ENCODE results near the gene RAPGEF3. TPM values are rescaled to one million over a fixed set of nuclear protein-coding genes. Genes with fewer than 3 reads are reported as not detected.
A peak's percentile ranks its signal among the peaks of the same experiment; 100 is the strongest.

RAPGEF3 gene, protein sequence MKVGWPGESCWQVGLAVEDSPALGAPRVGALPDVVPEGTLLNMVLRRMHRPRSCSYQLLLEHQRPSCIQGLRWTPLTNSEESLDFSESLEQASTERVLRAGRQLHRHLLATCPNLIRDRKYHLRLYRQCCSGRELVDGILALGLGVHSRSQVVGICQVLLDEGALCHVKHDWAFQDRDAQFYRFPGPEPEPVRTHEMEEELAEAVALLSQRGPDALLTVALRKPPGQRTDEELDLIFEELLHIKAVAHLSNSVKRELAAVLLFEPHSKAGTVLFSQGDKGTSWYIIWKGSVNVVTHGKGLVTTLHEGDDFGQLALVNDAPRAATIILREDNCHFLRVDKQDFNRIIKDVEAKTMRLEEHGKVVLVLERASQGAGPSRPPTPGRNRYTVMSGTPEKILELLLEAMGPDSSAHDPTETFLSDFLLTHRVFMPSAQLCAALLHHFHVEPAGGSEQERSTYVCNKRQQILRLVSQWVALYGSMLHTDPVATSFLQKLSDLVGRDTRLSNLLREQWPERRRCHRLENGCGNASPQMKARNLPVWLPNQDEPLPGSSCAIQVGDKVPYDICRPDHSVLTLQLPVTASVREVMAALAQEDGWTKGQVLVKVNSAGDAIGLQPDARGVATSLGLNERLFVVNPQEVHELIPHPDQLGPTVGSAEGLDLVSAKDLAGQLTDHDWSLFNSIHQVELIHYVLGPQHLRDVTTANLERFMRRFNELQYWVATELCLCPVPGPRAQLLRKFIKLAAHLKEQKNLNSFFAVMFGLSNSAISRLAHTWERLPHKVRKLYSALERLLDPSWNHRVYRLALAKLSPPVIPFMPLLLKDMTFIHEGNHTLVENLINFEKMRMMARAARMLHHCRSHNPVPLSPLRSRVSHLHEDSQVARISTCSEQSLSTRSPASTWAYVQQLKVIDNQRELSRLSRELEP
- polyA plus RNA-seq (2013, experiment 1 of 2), result 17.1 TPM
- 11.3 TPM for polyA plus RNA-seq (2013, experiment 2 of 2)

DNA sequence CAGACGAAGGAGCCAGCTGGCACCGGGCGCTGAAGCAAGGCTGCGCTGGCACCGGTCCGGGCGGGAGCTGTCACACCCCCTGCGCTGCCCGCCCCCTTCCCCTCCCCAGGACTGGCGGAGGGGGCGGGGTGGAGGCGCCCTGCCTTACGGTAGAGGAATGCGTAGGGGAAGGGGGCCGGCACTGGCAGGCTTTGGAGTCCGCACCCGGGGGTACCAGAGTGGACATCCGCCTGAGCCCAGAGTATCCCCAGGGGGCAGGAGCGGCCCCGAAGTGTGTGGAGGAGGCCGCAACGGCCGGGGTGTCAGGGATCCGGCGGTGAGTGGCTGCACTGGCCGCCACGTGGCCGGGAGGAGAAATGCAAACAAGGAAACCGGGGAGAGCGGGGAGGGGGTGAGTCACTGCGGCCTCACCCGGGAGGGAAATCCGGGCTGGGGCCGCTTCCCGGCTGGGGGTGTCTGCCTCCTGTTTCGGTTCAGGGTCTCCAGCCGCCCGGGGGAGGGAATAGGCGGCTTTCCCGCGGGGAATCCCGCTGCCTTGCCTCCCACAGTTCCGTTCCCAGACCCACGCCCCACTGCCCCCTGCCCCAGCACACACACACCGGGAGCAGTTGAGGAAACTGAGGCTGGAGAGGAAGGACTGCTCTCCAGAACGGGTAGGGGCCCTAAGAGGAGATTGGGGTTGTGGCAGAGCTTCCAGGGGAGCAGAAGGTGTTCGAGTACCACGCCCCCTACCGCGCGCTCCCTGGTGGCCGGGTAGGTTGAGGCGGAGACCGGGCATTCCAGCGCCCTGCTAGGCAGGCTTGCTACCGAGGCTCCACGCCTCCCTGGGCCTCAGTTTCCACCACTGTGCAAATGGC is at the start of gene RAPGEF3:
RAPGEF3 (minus strand) TSS at position 47 of the 857 bp plus-strand sequence. CDS start 324 bp downstream, outside the sequence.
- Histone ChIP-seq H3K4me1 (ENCODE audit: control insufficient read depth, insufficient read depth, low read length, poor library complexity, severe bottlenecking) (peaks cover 17% of the 10 kb centered on the region), H3K9me3 (ENCODE audit: control insufficient read depth, low read length) (no peaks in the 10 kb centered on the region), H3K4me3 (ENCODE audit: extremely low read depth, insufficient read depth, low read length, poor library complexity, severe bottlenecking) (peak within 1 kb of the TSS; percentile 52), H3K36me3 (ENCODE audit: control insufficient read depth, insufficient read depth, low read length) (no peaks in the 10 kb centered on the region), H3K27ac (ENCODE audit: low read depth, low read length, severe bottlenecking) (peak within 1 kb of the TSS; percentile 62)
- WGBS, 2 experiments (ENCODE audit: insufficient coverage in 2 of 2), result 5 to 9% methylated on average over 33 of the region's 57 CpGs

DNA sequence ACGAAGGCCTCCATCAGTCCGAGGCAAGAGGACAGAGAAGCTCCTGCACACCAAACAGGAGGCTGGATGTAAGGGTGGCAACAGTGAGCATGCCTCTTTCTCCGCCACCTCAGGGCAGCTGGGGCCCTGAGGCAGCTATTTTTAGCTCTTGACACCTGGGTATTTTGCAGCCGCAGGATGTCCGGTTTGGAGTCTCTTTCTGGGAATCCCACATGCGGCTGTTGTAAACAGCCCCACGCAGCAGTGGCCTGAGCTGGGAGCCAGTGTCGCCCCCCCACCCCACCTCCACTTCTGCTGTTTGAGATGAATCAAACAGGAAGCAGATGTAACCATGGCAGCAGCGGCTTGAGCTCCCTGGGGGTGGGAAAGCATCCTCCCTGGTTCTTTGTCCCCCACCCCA is 49.4 kb upstream of the RAPGEF3 start:
- 83 to 85% methylated on average over 6 to 7 of the region's 9 CpGs for WGBS, 2 experiments (ENCODE audit: insufficient coverage in 2 of 2)
- Histone ChIP-seq H3K4me3 (ENCODE audit: extremely low read depth, insufficient read depth, low read length, poor library complexity, severe bottlenecking) (no peak overlapping the region), H3K9me3 (ENCODE audit: control insufficient read depth, low read length) (no peaks in the 10 kb centered on the region), H3K27ac (ENCODE audit: low read depth, low read length, severe bottlenecking) (peak overlapping the region; percentile 73), H3K36me3 (ENCODE audit: control insufficient read depth, insufficient read depth, low read length) (peaks cover 36% of the 10 kb centered on the region), H3K4me1 (ENCODE audit: control insufficient read depth, insufficient read depth, low read length, poor library complexity, severe bottlenecking) (peaks cover 84% of the 10 kb centered on the region)

DNA sequence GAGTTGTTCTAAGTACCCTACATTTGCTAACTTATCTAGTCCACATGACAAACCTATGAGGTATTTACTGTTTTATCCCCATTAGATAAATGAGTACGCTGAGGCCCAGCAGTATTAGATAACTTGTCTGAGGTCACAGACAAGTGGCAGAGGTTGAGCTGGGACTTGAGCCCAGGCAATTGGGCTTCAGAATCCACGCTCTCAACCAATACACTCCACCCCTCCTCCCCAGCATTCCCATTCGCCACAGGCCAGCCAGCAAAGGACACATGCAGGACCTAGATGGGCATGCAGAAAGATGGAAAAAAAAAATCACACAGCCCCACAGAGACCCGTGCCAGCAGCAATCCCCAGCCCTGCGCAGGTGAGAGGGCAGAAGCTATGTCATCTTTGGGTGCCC is 48.7 kb upstream of the RAPGEF3 start:
- Histone ChIP-seq H3K4me3 (ENCODE audit: extremely low read depth, insufficient read depth, low read length, poor library complexity, severe bottlenecking) (no peak overlapping the region), H3K9me3 (ENCODE audit: control insufficient read depth, low read length) (no peaks in the 10 kb centered on the region), H3K4me1 (ENCODE audit: control insufficient read depth, insufficient read depth, low read length, poor library complexity, severe bottlenecking) (peaks cover 88% of the 10 kb centered on the region), H3K36me3 (ENCODE audit: control insufficient read depth, insufficient read depth, low read length) (peaks cover 42% of the 10 kb centered on the region), H3K27ac (ENCODE audit: low read depth, low read length, severe bottlenecking) (no peak overlapping the region)
- 90 to 95% methylated on average over 3 of the region's 5 CpGs for WGBS, 2 experiments (ENCODE audit: insufficient coverage in 2 of 2)

DNA sequence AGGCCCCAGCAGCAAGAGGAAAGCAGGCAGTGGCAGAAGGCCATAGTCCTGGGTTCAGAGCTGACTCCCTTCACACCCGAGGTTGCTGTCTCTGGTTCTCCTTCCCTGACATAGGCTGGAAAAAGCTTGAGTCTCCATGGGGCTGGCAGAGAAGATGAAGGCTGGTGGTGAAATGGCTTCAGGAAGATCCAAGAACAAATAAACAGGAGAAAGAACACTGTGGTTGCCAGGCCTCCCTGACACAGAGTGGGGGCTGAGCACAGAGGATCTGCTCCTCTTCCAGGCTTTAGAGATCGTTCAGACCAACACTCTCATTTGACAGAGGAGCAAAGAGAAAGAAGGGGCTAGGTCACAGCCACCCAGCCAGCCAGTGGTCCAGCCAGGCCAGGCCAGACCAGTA is 46.7 kb upstream of the RAPGEF3 start:
- Histone ChIP-seq H3K4me1 (ENCODE audit: control insufficient read depth, insufficient read depth, low read length, poor library complexity, severe bottlenecking) (peaks cover 75% of the 10 kb centered on the region), H3K9me3 (ENCODE audit: control insufficient read depth, low read length) (no peaks in the 10 kb centered on the region), H3K4me3 (ENCODE audit: extremely low read depth, insufficient read depth, low read length, poor library complexity, severe bottlenecking) (no peak overlapping the region), H3K27ac (ENCODE audit: low read depth, low read length, severe bottlenecking) (peak overlapping the region; percentile 49), H3K36me3 (ENCODE audit: control insufficient read depth, insufficient read depth, low read length) (peaks cover 58% of the 10 kb centered on the region)
- 90 to 100% methylated on average over 2 of the region's 2 CpGs for WGBS, 2 experiments (ENCODE audit: insufficient coverage in 2 of 2)

DNA sequence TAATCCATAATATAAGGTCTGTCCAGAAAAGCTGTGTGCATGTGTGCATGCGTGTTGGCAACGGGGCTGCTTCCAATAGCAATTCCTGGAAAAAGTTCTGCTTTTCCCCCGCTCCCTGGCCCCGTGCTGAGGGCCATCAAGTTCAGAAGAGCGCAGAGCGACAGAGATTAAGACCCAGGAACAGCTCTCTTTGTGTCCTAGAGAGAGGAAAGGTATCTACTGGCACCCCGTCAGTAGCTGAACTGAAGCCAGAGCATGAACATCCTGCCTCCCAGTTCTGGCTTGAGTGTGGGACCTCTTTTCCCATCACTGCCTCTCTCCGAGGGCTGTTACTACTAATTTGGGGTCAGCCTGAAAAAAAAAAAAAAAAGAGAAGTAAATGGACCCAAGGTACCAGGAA is 45.5 kb upstream of the RAPGEF3 start:
- Histone ChIP-seq H3K27ac (ENCODE audit: low read depth, low read length, severe bottlenecking) (no peak overlapping the region), H3K4me3 (ENCODE audit: extremely low read depth, insufficient read depth, low read length, poor library complexity, severe bottlenecking) (no peak overlapping the region), H3K4me1 (ENCODE audit: control insufficient read depth, insufficient read depth, low read length, poor library complexity, severe bottlenecking) (peaks cover 67% of the 10 kb centered on the region), H3K9me3 (ENCODE audit: control insufficient read depth, low read length) (no peaks in the 10 kb centered on the region), H3K36me3 (ENCODE audit: control insufficient read depth, insufficient read depth, low read length) (peaks cover 68% of the 10 kb centered on the region)
- 96 to 100% methylated on average over 8 of the region's 8 CpGs for WGBS, 2 experiments (ENCODE audit: insufficient coverage in 2 of 2)

DNA sequence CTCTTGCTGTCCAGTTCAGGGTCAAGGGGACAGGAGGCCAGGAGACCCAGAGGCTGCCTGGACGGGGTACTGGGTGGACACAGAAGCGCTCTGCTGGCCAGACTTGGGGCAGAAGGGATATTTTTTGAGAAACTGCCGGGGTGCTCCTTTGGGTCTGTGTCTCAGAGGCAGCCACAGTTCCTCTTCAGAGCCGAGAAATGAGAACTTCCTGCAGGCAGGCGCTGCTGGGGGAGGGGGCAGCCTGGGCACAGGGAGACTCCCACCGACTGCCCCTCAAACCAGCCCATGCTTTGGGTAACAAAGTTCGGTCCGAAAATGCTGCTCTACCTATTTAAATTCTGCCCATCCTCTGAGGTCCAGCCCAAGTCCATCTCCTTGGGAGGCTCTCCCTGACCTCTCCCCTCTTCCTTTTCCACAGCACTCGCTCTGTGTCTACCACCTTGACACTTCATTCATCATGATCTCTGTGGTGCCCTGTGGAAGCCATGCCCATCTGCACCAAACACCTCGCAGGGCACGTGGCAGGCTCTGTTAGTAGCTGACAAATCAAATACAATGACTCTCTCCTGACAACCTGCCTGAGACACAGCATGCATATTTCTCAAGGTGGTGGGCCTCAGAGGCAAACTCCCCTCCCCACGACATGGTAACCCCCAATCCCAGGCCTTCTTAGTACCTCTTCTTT is 44.7 kb upstream of the RAPGEF3 start:
- H3K4me1 ChIP-seq (ENCODE audit: control insufficient read depth, insufficient read depth, low read length, poor library complexity, severe bottlenecking), result peaks cover 58% of the 10 kb centered on the region
- no peak overlapping the region for H3K27ac ChIP-seq (ENCODE audit: low read depth, low read length, severe bottlenecking)
- H3K4me3 ChIP-seq (ENCODE audit: extremely low read depth, insufficient read depth, low read length, poor library complexity, severe bottlenecking), result no peak overlapping the region
- no peaks in the 10 kb centered on the region for H3K9me3 ChIP-seq (ENCODE audit: control insufficient read depth, low read length)
- WGBS, 2 experiments (ENCODE audit: insufficient coverage in 2 of 2), result 85 to 91% methylated on average over 8 to 12 of the region's 12 CpGs
- peaks cover 76% of the 10 kb centered on the region for H3K36me3 ChIP-seq (ENCODE audit: control insufficient read depth, insufficient read depth, low read length)

DNA sequence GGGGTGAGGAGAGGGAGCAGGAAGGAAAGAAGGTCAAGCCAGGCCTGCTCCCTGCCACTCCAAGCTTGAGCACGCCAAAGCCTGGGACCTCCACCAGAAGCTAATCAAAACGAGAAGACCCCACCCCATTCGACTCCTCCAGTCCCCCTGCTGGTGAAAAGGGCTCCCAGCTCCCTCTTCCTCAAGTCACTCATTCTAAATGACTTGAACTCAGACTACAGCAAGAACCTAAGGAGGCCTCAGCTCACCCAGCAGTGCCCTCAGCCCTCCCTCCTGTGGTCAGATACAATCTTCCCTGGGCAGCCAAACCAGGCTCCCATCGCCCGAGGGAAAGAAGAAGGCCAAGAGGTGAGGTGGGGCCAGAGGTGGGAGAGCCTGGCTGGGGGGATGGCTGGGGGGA is 43.6 kb upstream of the RAPGEF3 start:
- H3K27ac ChIP-seq (ENCODE audit: low read depth, low read length, severe bottlenecking), result peak overlapping the region; percentile 29
- 73 to 79% methylated on average over 3 to 5 of the region's 5 CpGs for WGBS, 2 experiments (ENCODE audit: insufficient coverage in 2 of 2)

DNA sequence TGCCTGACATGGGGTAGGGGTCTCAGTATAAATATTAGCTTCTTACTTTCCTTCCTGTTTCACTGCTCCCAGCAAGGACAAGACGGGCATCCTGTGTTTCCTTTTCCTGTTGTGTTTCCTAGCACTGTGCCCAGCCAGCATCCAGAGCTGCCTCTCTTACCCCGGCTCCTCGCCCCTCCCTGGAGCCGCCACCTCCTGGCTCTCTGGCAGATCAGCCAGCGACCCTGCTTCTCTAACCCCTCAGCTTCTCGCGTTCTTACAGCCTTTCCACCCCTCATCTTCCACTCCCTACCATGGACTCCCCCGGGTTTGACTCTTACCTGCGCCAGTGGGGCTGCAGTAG is 43.2 kb upstream of the RAPGEF3 start:
- WGBS, 2 experiments (ENCODE audit: insufficient coverage in 2 of 2), result 85 to 89% methylated on average over 5 to 8 of the region's 9 CpGs
- Histone ChIP-seq H3K4me1 (ENCODE audit: control insufficient read depth, insufficient read depth, low read length, poor library complexity, severe bottlenecking) (peaks cover 44% of the 10 kb centered on the region), H3K9me3 (ENCODE audit: control insufficient read depth, low read length) (no peaks in the 10 kb centered on the region), H3K27ac (ENCODE audit: low read depth, low read length, severe bottlenecking) (peak overlapping the region; percentile 29), H3K4me3 (ENCODE audit: extremely low read depth, insufficient read depth, low read length, poor library complexity, severe bottlenecking) (no peak overlapping the region), H3K36me3 (ENCODE audit: control insufficient read depth, insufficient read depth, low read length) (peaks cover 89% of the 10 kb centered on the region)

More for the DNA sequence above, 43.6 kb upstream of the RAPGEF3 start:
- H3K36me3 ChIP-seq (ENCODE audit: control insufficient read depth, insufficient read depth, low read length), result peaks cover 86% of the 10 kb centered on the region
- H3K4me3 ChIP-seq (ENCODE audit: extremely low read depth, insufficient read depth, low read length, poor library complexity, severe bottlenecking), result no peak overlapping the region
- peaks cover 48% of the 10 kb centered on the region for H3K4me1 ChIP-seq (ENCODE audit: control insufficient read depth, insufficient read depth, low read length, poor library complexity, severe bottlenecking)
- no peaks in the 10 kb centered on the region for H3K9me3 ChIP-seq (ENCODE audit: control insufficient read depth, low read length)

DNA sequence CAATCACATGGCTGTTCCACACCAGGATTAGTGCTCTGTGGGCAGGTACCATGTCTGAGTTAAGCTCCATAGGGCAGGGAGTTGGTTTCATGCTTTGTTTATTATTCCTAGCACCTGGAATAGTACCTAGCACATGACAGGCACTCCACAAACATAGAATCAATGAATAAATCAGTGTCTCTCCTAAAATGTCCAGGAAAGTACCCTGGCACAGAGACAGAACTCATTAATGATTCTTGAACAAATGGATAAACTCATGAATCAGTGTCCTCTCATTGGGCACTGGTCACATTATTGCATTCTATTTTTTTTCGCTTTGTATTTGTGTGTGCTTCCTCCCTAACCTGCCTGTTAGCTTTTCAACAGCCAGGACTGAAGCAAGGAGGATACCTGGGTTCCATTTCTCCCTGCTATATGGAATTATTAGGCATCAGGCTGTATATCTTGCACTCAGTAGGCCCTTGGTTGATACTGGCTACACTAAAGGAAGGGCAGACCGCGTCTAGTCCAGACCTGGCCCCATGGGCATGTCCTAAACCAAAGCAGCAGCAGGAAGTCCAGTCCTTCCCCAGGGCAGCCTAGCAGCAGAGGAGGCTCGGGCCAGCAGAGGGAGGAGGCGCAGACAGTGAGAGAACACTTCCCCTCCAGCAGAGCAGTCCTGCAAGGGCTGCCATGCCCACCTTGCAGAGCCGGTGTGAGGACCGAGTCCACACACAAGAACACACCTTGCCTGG is 42.7 kb upstream of the RAPGEF3 start:
- Histone ChIP-seq H3K9me3 (ENCODE audit: control insufficient read depth, low read length) (no peaks in the 10 kb centered on the region), H3K36me3 (ENCODE audit: control insufficient read depth, insufficient read depth, low read length) (peaks cover 91% of the 10 kb centered on the region), H3K27ac (ENCODE audit: low read depth, low read length, severe bottlenecking) (no peak overlapping the region), H3K4me3 (ENCODE audit: extremely low read depth, insufficient read depth, low read length, poor library complexity, severe bottlenecking) (no peak overlapping the region), H3K4me1 (ENCODE audit: control insufficient read depth, insufficient read depth, low read length, poor library complexity, severe bottlenecking) (peaks cover 38% of the 10 kb centered on the region)
- WGBS, 2 experiments (ENCODE audit: insufficient coverage in 2 of 2), result 91 to 95% methylated on average over 5 to 7 of the region's 7 CpGs
